Right lung (tissue), 5 donors: ENCODE data around the gene HOXB1. TPM values are rescaled to one million over a fixed set of nuclear protein-coding genes. Genes with fewer than 3 reads are reported as not detected.

Experiments
- DNase-seq, 2 donors: peaks; one replicate each; pipeline ENCODE4 v3.0.0-alpha.2; 2013
- polyA plus RNA-seq, 5 donors: library from polyadenylated mRNA; unstranded; fragments of 120-200 nt; gene quantifications; one replicate each; pipeline versions ENCODE4 v1.2.1 to v1.2.3, GENCODE V29; 2013; ENCODE audit warnings: inconsistent platforms in 1 of 5, low replicate concordance in 1 of 5; ENCODE audit not compliant: insufficient read length in 5 of 5, insufficient read depth in 1 of 5

The HOXB1 gene
- polyA plus RNA-seq, 5 donors, result 0.05 to 0.27 (median 0.16) TPM; not detected in 1

DNA sequence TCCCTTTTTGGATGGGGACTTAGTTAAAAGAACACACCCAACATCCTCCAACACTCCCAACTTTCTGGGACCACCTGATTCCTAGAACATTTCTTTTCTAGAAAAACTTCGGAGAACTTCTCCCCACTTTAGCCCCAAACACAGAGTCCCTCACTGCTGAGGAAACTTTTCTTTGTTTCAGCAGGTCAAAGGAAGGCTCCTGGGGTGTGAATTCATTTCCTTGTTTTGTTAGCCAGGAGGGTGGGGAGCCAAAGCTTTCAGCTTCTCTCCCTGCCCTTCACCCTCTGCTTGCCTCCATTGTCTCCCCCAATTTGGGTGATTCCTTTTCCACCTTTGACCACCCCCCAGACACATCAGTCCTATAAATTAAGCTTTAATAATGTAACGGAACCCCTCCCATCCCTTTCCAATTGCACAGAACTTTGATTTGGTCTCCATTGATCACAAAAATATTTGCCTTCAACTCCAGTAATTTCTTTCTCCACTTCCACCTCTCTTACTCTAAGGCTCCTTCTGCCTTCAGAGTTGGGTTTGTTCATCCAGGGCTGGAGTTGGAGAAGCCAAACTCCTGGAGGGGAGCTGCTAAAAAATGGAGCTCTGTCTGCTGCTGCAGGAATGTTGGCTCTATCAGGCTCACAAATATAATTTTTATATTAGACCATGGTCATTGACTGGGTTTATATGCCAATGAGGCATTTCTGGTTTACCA is 37.0 kb upstream of the HOXB1 start:
- DNase-seq, result no peak

DNA sequence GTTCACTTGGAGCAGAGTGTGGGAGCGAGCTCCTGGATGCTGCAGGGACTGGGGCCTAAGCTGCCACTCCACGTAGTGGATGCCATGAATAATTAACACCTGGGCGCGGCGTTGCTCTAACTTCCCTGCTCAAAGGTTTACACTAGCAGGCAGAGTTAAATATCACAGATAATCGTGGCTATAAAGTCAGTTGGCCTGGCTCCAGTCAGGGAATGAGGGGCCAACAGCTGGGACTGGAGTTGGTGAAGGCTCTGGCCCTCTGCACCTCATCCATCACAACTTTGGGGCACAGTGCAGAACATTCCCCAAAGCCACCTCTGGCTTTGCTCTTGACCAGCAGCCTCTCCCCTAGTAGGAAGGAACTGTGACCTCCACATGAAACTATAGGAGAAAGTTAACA is 36.4 kb upstream of the HOXB1 start:
- DNase-seq, result no peak

DNA sequence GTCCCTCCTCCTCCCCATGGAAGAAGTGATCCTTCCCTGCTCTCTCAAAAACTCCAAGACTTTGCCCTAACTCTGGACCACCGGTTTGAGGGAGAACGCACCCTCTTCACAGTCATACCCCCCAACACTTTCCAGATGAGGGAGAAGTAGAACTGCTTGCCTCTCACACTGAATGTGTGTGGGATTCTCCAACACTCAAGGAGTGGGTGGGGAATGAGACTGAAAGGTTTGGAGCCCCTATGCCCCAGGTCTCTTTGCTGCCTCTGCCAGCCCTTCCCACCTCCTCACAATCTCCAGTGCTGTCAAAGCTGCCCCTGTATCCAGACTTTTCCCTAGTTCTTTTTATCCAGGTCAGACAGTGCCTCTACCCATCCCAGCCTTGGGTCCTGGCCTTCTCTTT is 35.9 kb upstream of the HOXB1 start:
- no peak for DNase-seq

DNA sequence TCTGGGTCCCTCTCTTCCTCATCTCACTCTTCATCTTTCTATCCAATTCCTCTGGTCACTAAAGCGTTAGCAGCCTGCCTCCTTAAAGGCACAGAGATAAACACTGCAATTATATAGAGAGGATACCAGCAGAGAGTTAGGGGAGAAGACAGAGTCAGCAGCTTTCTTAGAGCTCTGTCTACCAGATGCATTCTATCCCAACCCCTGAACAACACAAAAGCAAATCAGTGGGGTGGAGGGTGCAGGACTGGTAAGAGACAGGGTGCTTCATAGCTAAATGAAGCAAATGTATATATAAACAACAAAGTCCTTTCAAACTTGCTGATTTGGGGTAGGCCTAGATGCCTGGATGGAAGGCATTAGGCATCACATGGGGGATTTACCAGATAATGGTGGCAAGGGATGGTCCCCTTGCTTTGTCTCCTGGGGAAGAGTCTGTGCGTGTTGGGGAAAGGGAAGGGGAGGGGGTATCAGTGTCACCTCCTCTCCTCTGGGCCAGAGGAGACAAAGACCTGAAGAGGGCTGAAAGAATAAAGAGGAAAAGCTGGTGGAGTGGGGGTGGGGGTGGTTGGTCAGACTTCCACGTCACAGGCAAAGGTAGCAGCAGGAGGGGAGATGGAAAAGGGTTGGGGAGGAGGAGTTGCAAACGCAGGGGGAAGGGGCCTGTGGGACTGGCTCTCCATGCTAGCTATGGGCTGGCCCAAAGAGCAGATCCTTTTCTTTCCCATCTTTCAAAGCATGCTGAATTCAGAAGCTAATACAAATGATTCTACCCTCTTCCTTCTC is 35.3 kb upstream of the HOXB1 start:
- no peak for DNase-seq

DNA sequence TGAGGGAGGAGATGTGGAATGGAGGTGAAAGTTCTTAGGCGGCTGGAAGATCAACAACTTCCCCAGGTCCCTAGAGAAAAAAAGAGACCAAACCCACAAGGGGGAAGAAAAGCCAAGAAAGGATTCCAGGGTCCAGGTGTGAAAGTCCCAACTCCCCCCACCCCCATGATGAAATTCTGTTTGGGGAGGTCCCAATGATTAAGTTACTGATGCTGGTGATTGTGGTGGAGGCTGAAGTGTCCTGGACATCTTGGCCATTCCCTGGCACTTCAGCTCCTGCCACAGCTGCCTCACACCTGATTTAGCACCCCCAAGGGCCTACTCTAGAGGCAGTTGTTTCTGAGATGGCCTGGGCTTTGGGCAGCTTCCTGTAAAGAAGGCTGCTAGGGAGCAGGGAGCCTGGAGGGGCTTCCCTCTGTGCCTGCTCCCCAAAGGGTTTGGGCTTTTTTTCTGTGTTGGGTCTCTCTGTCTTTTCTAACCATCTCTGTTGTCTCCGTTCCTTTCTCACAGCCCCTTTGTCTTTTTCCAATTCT is 34.3 kb upstream of the HOXB1 start:
- no peak for DNase-seq

- DNase-seq, result no peak
Measured at GRCh38 chr17:48564188-48565021, 33.6 kb upstream of the HOXB1 start.

- no peak for DNase-seq
Measured at GRCh38 chr17:48563867-48564187, 33.0 kb upstream of the HOXB1 start.

DNA sequence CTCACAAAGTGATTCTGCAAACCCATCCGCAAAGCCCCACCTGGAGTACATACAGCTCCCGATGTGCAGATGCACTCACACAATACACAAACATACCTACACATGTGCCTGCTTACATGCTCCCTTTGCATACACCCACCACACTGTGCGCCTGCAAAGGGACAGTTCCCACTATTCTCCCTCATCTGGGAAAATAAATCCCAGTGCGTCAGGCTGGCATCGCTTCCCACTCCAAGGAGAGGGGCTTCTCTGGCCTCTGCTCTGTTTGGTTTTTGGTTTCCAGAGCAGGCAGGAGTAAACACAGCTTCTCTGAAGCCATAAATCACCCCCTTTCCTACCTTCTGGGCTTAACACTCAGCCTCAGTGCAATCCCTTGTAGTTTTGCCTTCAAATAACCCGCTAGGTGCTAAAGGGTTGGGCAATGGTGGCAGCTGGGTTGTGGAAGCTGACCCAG is 32.6 kb upstream of the HOXB1 start:
- DNase-seq, result no peak

GRCh38 chr17:48562934-48563333 is 32.1 kb upstream of the HOXB1 start:
- DNase-seq, result no peak

DNA sequence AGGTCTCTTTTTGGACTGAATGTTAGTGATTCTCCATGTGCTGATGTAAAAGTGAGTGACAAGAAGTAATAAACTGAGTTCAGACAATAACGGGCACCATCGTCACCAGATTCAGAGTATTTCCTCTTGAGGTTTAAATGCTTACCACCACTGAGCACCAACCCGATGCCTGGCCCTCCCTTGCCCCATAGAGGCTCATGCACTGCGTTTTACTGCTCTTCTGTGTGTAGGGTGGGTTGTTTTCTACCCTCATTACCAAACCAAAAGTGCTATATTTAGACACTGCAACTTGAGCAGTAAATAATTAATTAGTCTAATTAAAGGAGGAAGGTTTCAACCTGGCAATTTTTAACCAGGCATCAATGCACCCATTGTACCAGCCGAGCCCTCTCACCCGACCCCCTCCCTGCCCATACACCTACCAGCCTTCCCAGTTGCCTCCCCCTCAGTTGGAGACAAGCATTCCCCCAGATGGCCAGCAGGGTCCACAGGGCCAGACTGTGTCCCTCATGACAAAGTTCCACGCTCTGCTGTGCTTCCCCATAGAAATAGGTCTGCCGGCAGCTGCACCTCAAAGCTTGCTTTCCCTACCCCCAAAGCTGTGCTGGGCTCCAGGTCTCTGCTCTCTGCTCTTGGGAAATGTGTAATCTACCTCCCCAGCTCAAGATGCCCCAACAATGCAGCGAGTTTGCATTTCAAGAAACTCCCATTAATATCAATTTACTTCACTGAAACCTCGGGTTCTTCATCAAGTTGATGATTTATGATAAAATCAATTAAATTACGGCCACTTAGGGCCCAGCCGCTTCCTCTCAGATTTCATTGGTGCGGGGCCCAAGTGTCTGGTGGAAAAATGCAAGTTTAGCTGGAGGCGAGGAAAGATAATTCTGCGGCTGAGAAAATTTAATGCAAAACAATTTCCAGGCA is 31.3 kb upstream of the HOXB1 start:
- no peak for DNase-seq

DNA sequence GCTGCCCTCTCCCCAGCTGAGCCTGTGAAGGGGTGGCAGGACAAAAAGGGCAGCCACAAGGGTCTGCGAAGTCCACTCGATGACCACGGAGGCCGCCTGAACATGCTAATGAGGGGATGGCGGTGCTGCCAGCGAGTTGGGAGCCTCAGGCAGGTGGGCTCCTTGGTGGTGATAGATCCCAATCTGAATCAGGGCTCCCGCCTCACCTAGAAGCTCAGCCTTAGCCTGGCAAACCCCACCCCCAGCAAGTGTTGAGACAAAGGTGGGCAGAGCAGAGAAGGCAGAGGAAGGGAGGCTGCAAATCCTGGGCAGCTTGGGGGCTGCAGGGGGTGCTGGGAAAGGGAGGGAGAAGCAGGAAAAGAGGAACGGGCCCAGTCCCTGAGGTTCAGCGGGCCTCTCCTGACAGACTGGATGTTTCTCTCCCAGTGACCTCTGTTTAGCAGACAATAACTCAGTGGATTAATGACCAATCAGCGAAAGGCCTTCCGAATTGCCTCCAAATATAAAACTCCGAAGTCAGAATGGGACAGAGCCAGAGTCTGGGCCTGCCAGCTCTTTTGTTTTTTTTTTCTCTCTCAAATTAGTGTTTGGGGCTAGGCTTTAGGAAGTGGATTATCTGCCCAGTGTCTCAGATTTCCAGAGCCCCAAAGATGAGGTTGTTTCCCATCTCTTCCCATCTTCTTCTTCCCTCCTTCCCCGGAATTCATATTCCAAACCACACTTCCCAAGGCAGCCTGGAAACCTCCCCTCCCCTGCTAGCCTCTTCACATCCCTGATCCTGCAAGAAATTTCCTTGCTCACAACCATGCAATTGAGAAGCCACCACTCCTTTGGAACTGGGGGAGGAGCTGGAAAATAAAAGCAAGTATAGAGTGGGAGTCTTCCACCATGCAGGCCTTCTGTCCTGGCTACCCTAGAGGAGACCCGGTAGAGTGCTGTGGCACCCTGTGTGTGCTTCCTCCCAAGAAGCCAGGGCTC is 29.3 kb upstream of the HOXB1 start:
- DNase-seq, result peak; percentile 79 to 82

DNA sequence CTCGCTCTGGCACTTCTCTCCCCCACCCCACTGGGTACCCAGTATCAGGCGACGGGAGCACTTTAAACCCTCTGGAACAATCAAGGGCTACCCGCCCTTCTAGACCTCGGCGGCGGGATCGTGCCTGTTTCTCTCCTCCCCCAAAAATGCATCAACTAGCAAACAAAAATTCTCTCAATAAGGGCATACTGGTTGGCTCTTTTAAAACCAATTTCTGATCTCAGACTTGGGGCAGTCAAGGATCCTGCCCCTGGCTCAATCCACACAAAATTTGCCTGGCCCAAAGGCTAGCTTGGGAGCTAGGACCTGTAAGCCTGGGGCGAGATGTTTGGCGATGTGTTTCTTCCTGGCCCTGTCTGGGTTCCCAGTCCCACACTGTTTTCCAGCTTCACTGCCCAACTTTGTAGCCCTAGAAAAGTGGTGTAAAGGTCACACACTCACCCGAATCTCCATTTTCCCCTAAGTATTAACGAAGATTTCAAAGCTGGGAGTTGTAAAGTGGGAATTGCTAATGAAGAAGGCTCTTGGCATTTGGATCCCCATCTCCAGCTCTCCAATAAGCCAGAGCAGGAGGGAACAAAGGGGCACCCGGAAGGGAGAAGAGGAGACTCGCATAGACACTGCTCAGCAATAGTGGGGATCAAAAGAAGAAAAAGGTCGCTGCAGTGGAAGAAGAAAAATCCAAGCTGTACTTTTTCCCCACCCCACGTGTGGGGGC is 28.5 kb upstream of the HOXB1 start:
- DNase-seq, result peak; percentile 21 to 25

DNA sequence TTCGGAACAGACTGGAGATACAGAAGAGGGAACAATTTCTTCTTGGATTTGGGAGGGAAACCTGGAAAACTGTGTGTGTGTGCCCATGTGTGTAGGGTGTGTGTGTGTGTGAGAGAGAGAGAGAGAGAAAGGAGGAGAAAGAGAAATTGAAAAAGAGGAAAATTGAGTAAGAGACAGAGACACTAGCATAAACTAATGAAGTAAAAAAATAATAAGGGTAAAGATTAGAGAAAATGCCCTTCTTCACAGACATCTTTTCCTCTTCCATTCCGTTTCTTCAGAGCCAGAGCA is 28.0 kb upstream of the HOXB1 start:
- no peak for DNase-seq

- peak; percentile 15 to 20 for DNase-seq
Measured at GRCh38 chr17:48558057-48558830, 27.4 kb upstream of the HOXB1 start.

DNA sequence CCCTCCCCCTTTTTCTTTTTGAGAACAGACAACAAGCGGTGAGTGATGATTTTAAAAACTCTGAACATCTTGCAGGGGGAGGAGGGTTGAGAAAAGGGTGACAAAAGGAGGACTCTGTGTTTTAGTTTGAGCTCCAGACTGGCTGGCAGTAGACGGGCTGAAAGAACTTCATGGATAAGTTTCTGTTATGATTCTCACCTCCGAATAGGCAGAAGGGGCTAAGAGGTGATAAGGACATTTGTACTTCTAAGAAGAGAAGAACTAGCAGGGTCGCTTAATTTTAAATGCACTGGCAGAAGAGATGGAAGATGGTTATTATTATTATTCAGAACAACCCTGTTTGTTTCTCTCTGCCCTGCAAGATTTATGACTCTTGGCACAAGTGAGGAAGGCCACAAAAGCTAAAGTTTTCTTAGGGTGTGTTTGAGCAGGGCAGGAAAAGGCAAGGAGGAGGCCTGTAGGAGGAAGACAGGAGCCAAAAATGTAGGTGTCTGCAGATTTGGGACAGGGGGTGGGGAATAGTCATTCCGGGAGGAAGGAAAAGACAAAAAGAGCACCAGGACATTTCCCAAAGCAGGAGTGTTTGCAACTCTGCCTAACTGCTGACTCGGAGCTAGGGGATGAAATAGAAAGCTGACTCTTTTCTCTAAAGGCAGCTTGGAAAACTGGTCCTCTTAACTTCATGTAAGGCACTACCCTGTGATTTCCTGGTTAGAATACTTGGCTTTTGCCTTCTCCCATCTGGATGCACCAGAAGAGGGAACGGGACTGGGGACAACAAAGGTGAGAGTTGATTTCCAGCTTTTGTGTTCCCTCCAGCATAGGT is 26.0 kb upstream of the HOXB1 start:
- DNase-seq, result peak; percentile 48 to 52

- peak in 1 of 2 donors; percentile 7 for DNase-seq
Measured at GRCh38 chr17:48556229-48556575, 25.4 kb upstream of the HOXB1 start.
